GM19351 (cell line): ENCODE measurements around the gene ZIC4.

Experiments
- ATAC-seq: cut with Tn5 transposase; IDR thresholded peaks from one replicate; pipeline ENCODE4 v1.9.1; 2021; ENCODE audit warnings: mild to moderate bottlenecking, moderate library complexity; ENCODE audit not compliant: unreplicated experiment

Gene ZIC4

DNA sequence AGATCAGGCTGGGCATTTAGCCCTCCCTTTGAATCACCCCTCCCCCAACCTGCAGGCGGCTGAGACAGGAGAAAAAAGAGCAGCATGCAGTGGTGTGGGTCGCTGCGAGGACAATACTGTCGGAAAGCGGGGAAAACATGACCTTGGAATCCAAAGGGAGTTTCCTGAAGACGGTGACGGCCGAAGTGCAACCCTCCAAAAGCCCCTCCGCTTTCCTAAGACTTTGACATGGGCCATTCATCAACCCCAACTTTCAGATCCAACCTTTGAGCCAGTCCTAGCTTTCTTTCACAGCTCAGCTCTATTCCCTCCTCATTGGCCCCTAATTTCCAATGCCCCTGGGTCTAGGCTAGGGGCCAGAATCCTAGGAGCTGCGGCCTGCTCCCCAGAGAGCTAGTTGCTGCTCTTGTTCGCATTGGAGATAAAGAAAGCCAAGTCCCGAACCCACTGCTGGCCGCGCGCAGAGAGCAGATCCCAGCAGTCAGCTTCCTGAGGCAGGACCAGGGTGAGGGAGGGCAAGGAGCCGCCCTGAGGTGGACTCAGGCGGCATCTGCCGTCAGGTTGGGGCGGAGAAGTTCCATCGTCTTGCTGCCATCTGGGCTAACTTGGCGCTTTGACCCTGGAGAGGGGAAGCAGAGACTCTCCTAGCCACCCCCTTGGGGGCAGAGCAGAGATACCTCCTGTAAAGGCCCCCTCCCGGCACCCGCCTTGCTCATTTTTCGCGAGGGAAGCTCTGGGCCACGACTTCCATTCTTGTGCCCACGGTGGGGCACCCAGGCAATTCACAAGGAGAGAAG lies 914 bp downstream of the ZIC4 start:
- no peak for ATAC-seq

DNA sequence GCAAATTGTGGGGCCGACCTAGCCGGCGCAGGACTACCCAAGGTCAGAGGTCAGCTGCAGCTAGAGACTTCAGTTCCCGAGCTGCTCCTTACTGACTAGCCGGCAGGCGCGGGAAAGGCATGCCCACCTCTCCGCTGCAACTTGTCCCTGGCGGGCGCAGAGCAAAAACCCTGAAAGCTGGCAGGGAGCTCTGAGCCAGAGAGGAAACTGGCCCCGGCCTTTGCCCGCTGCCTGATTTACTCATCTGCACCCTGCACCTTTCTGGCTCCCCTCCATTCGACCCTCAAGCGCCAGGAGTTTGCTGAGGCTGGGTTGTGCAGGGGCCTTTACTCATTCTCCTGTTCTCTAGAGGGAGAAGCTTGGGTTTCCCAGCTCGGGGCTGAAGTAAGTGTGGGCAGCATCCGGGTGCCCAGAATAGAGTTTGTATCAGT lies 1.5 kb downstream of the ZIC4 start:
- ATAC-seq: no peak

DNA sequence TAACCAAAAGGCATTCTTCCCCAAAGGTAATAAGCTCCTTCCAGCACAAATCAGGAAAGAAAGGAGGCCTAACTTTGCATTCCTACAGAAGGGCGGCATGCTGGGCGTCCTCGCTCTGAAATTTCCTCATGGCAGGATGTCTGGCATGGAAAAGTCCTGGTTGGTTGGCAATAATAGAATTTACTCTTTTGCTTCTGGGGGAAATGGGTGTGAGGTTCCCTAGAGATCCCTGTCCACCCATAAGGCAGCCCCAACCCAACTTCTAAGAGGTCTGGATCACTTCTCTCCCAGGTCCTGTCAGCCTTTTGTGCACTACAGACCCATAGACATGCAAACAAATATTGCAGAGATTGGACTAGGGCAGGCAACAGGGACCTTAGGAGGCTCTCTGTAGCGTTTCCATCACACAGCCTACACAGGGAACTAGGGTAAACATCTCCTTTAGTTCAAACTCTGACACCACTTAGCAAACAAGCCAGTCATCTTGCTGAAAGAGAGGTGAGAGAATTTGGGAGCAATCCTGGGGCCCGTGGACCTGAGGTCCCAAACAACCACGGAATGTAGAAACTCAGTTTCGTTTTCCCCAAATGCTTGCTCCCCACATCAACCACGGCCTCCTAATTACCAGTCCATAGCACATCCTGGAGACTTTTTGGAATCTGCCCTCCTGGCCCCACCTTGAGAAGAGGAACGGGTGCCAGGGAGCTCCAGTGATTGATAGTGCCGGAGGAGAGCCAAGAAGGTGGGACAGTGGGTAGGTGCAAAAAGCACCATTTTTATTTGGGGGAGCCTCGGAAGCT lies 2.1 kb downstream of the ZIC4 start:
- ATAC-seq: no peak

DNA sequence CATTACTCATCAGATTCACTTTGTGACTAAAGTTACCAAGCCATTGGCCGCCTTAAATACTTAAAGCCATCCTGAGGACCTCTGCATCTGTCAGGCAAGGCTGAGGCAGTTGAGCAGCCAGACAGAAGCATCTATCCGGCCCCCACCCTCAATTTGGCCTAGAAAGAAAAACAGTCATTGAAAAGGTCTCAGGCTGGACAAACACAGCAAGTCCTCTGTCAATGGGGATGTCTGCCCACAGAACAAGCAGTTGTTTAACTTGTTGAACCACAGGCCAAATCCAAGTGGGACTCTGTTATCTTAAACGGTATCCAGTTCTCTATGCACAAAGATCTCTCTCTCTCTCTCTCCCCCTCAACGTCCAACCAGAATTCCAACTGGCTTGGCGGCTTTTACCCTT lies 2.8 kb downstream of the ZIC4 start:
- ATAC-seq: no peak

- no peak for ATAC-seq
Observed at GRCh38 chr3:147402159-147402558, 4.2 kb downstream of the ZIC4 start.

GRCh38 chr3:147401421-147401820 lies 4.9 kb downstream of the ZIC4 start:
- no peak for ATAC-seq

DNA sequence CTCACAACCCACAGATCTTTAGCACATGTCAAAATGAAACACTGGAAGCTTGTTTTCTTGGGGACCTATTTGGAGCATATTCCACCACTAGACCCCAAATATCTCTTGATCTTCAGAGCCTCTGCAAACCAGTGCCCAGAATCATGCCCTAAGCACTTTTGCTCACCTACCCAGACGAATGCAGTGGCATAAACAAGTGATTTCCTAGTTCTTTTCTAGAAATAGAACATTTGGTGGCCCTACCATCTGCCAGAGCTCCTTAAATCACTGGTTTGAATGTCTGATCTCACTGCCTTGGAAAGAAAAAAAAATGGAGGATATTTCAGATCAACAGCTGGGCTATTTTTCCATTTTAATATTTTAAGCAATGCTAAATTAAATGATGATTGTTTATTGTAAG lies 5.3 kb downstream of the ZIC4 start:
- no peak for ATAC-seq

- no peak for ATAC-seq
Observed at GRCh38 chr3:147400111-147400510, 6.2 kb downstream of the ZIC4 start.

DNA sequence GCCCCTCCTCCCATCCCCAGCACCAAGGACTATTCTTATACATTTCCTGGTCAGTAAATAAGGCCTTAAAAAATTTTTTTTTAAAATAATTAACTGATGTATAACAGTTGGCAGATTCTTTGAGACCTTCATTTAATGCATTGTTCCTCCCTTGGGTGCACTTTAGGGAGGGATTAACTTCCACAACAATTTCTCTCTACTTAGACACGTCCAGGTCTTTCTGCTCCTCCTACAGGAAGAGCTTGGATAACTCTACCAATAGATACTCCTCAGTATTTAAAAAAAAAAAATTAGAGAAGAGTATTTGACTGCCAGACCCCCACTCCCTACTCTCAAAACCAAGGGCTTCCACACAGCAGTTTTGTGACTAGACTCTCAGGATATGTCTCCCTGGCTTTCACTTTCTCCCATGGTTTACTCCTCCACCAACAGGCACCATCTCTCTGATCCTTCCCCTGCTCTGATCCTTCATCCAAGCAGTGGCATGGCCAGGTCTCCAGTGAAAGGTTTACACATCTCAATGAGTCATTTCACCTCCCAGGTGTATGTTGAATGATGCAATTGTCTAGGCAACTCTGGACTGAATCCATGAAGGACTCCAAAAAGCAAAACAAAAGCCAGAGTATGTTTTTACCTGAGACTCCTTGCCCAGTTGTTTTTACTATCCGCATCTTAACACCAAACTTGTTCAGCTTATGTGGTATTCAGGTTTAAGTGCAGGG lies 7.4 kb downstream of the ZIC4 start:
- ATAC-seq: no peak

DNA sequence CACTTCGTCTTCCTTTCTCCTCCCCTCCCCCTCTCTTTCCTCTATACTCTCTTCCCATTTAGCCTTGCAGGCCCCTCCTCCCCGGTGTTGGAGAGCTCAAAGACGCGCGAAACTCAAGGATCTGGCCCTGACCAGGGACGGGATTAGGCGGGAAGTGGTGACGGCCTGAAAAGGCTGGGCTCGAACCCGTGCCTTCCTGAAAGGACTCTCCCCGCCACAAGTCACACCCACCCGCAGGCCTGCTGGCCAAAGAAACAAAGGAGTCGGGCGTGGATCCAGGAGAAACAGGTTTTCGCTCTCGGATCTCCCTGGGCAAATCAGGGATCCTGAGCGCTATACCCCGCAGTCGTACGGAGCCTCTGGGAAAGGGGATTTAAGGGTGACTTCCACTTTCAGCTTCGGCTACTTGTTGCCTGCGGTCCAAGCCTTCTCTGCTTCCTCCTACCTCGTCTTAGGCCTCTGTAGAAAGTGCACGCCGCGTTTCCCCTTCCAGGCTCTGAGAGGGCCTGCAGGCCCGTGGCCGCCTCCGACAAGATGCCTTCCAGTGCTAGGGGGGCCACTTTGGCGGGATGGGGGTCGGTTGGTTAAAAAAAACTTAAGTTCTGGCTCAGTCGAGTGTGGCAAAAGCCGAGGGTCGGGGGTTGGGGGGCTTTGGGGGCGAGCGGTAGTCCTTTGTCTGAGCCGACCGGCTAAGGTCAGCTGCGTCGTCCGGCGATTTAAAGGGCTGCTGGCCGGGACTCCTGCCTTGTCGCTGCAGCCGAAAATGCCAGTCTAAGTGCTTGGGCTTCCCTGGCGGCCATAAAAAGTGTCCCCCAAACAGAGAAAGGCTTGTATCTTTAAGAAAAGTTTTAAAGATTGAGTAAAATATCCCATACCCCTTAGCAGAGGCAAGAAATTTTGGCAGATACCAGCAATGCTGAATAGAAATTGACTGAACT lies 8.2 kb downstream of the ZIC4 start:
- no peak for ATAC-seq

GRCh38 chr3:147397155-147397874 lies 9.0 kb downstream of the ZIC4 start:
- no peak for ATAC-seq

DNA sequence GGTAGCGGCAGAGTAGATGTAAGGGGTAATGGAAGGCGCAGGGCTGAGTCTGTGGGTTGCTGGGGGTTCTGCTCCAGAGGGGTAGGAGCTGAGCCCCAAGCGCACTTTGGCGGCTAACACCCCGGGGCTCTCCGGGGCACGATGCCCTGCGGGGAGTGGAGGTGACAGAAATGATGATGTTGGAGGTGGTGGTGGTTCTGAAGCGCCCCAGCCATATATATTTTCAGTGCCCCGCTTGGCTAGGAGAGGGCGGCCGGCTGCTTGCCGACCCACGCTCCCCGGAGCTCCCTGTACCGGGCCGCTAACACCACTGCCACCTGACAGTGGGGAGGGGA lies 9.7 kb downstream of the ZIC4 start:
- ATAC-seq: no peak

DNA sequence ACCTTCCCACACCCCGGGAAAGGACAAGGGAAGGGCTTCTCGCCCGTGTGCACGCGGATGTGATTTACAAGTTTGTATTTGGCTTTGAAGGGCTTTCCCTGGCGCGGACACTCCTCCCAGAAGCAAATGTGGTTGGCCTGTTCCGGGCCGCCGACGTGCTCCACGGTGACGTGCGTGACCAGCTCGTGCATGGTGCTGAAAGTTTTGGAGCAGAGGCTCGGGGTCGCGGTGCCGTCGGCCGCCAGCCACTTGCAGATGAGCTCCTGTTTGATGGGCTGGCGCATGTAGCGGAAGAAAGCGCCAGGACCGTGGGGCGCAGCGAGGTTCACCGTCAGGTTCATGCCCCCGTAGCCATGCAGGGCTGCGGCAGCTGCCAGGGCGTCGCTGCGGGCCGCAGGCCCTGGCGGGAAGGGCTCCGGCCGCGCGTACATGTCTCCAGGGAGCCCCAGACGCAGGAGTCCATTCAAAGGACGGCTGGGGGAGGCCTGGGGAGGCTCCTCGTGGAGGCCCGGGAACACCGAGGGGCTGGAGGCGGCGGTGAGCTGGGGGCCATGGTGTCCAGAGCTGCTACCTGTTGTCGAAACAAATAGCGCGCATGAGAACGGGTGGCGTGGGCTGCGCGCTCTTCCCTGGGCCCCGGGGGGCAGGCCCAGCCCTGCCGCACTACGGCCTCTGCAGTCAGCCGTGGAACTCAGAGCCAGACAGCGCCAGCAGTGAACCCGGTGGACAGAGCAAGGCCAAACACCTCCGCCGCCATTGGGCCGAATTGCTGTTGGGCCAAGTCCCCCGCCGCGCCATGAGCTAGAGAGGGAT lies 10.2 kb downstream of the ZIC4 start:
- ATAC-seq: no peak

- no peak for ATAC-seq
Observed at GRCh38 chr3:147394884-147395225, 11.5 kb downstream of the ZIC4 start.

GRCh38 chr3:147393943-147394883 lies 12.1 kb downstream of the ZIC4 start:
- no peak for ATAC-seq

DNA sequence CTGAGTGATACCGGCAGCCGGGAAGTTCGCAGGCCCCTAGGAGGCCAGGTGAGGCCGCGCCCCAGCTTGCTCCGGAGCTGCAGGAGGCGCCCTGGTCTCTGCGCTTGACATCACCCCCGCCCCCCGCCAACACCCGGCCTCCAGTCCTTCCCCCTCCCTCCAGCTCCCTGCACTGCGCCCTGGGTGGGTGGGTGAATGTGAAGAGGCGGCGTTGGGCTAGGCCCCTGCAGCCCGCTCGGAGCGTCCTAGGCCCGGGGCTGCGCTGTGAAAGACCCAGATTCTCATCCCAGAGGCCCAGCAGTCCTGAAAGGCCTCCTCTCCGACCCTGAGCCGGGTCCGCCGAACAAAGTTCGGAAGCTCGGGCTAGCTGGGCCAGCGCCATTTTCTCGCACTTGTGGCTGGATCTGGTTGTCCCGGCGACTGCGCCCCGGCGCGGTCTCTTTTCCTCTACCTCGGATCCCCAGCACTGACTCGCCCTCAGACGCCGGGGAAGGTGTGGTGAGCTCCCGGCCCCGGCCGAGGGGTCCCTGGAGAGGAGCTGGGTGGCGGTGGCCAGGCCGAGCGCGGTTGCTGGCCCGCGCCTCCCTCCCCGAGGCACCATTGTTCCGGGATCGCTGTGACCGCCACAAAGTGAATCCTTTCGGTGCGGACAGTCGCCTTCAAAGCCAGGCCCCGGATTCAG lies 12.9 kb downstream of the ZIC4 start:
- ATAC-seq: no peak

GRCh38 chr3:147392625-147392946 lies 13.8 kb downstream of the ZIC4 start:
- ATAC-seq: no peak
